Kidney (tissue), 22 donors: ENCODE data around the gene OR52E6. TPM values are rescaled to one million over a fixed set of nuclear protein-coding genes. Genes with fewer than 3 reads are reported as not detected.

Experiments used
- DNase-seq, 5 donors: peaks; one replicate each; pipeline ENCODE4 v3.0.0-alpha.2; 2013 to 2020
- FAIRE-seq: peaks from 2 replicates; lab custom pipeline; 2012; peaks lifted over from hg19 to GRCh38; lab: Jason Lieb, UNC
- H3K27ac ChIP-seq, 2 donors: one replicate each; pipeline ENCODE4 v1.7.0; 2013; ENCODE audit warnings: low read depth in 2 of 2, low read length in 2 of 2, inconsistent platforms in 1 of 2
- H3K27me3 ChIP-seq: one replicate; pipeline ENCODE4 v1.7.1; 2013; ENCODE audit warnings: low read length, inconsistent platforms; ENCODE audit not compliant: control insufficient read depth, insufficient read depth
- H3K36me3 ChIP-seq, 3 donors: one replicate each; pipeline versions ENCODE4 v1.7.0 to v1.7.1; 2013; ENCODE audit warnings: low read length in 3 of 3, control low read depth in 1 of 3, inconsistent platforms in 1 of 3; ENCODE audit not compliant: insufficient read depth in 3 of 3, control insufficient read depth in 2 of 3
- H3K4me1 ChIP-seq, 3 donors: one replicate each; pipeline versions ENCODE4 v1.7.0 to v1.7.1; 2013; ENCODE audit warnings: low read length in 3 of 3, inconsistent platforms in 1 of 3, low read depth in 1 of 3; ENCODE audit not compliant: control insufficient read depth in 2 of 3, insufficient read depth in 2 of 3
- H3K4me3 ChIP-seq, 3 donors: one replicate each; pipeline versions ENCODE4 v1.7.0 to v1.8.1; 2013; ENCODE audit warnings: low read length in 3 of 3, control low read depth in 1 of 3, inconsistent platforms in 1 of 3
- H3K9ac ChIP-seq, 3 donors: one replicate each; pipeline versions ENCODE4 v1.7.0 to v1.7.1; 2013; ENCODE audit warnings: low read length in 3 of 3, control low read depth in 1 of 3, inconsistent platforms in 1 of 3
- H3K9me3 ChIP-seq, 3 donors: one replicate each; pipeline versions ENCODE4 v1.7.0 to v1.7.1; 2013; ENCODE audit warnings: low read length in 3 of 3, control low read depth in 1 of 3, inconsistent platforms in 1 of 3; ENCODE audit not compliant: control insufficient read depth in 2 of 3, insufficient read depth in 1 of 3
- CTCF ChIP-seq: IDR thresholded peaks from 3 replicates; pipeline ENCODE4 v1.5.1; 2012; ENCODE audit warnings: mild to moderate bottlenecking, moderate library complexity, borderline replicate concordance; ENCODE audit not compliant: insufficient read depth; ENCODE audit errors: extremely low read depth
- intact Hi-C: fragments of 100-400 bp; cut with DNase I; formaldehyde crosslinking; loops from one replicate; pipeline ENCODE4 v1.11.1; 2022
- long read RNA-seq, 10 donors: library from polyadenylated mRNA in 1 of 10; unstranded in 1 of 10; transcript quantifications; one replicate each; pipeline ENCODE4 v2.0.0 and lab custom pipeline, GENCODE V29; 2021 to 2026
- polyA plus RNA-seq: library from polyadenylated mRNA; stranded (reverse); fragments of 350-450 nt; fragmentation: Illumina TruSeq; extraction: RNeasy Lipid Tissue Mini Kit (QIAGEN cat#74804); gene quantifications from one replicate; pipeline ENCODE4 v1.2.3, GENCODE V29; 2014; ENCODE audit warnings: low read depth, low replicate concordance; ENCODE audit not compliant: insufficient read depth
- total RNA-seq: library from RNA; stranded (reverse); fragmentation: NEBNext Ultra II Directional; extraction: Animal tissue kit (Norgen Biotek cat#: 25700); gene quantifications from one replicate; pipeline ENCODE4 v1.2.1, GENCODE V29; 2021
- donor health status: control.
- donor health status: control.
- donor health status: control.
- donor health status: control.
- donor health status: control.
- donor health status: DM: yes; HTN: yes; CAD: no.
- donor health status: Normal renal cell carcinoma (clear cell type).

The OR52E6 gene
- total RNA-seq (not detected), polyA plus RNA-seq (not detected)
- long read RNA-seq, donor 1, result 0 reads
- long read RNA-seq, donor 2, result 0 reads
- long read RNA-seq, donor 3, result 0 reads
- long read RNA-seq, donor 4, result 0 reads
- long read RNA-seq, donor 5, result 0 reads
- long read RNA-seq, donor 6, result 0 reads
- long read RNA-seq, donor 7, result 0 reads
- long read RNA-seq, donor 8, result 0 reads
- long read RNA-seq, donor 9, result 0 reads
- long read RNA-seq, donor 10, result 0 reads

- Histone ChIP-seq H3K4me3 (no peak within 1 kb of the TSS), H3K27me3 (no peaks in the 10 kb centered on the region), H3K4me1 (no peaks in the 10 kb centered on the region), H3K36me3 (no peaks in the 10 kb centered on the region), H3K9me3 (no peaks in the 10 kb centered on the region), H3K27ac (no peak within 1 kb of the TSS), H3K9ac (no peak within 1 kb of the TSS)
- intact Hi-C loops, result no loop called here
- no peak for FAIRE-seq
- no peak for TF ChIP-seq CTCF
- no peak for DNase-seq
Observed at GRCh38 chr11:5841797-5842196, at the start of gene OR52E6. TSS of gene OR52E6 (minus strand) at chr11:5841897. CDS start at chr11:5841897, 0 bp downstream.

GRCh38 chr11:5891216-5891800, 49.6 kb upstream of the OR52E6 start:
- Histone ChIP-seq H3K9me3 (no peaks in the 10 kb centered on the region), H3K9ac (no peak overlapping the region), H3K27me3 (no peaks in the 10 kb centered on the region), H3K4me1 (no peaks in the 10 kb centered on the region), H3K4me3 (no peak overlapping the region), H3K36me3 (no peaks in the 10 kb centered on the region), H3K27ac (no peak overlapping the region)
- DNase-seq (peak in 1 of 5 donors; percentile 9), FAIRE-seq (peak; percentile 57)
- intact Hi-C loops, result no loop called here
- TF ChIP-seq CTCF, result no peak

- DNase-seq, result no peak
- no peak overlapping the region for H3K9ac ChIP-seq
- intact Hi-C loops, result no loop called here
- no peak overlapping the region for H3K4me3 ChIP-seq
- H3K27me3 ChIP-seq, result no peaks in the 10 kb centered on the region
- no peak for TF ChIP-seq CTCF
- FAIRE-seq, result no peak
- H3K4me1 ChIP-seq, result no peaks in the 10 kb centered on the region
- no peaks in the 10 kb centered on the region for H3K36me3 ChIP-seq
- no peaks in the 10 kb centered on the region for H3K9me3 ChIP-seq
- H3K27ac ChIP-seq, result no peak overlapping the region
Observed at GRCh38 chr11:5887661-5888060, 46.0 kb upstream of the OR52E6 start.
